ENCODE measurements around the gene HSD3B7.
"Not testable (repeated sequence)": the region's sequence is repeated elsewhere in the genome, so short reads cannot be mapped to it uniquely, and the experiment has no call there.

HSD3B7 gene

GRCh38 chr16:30984669-30985400 is at the start of gene HSD3B7:
HSD3B7 (plus strand) TSS chr16:30985207; CDS start chr16:30985659, 452 bp downstream.
- peak; percentile 48 to 57 for DNase-seq (ENCODE audit: low read depth in 2 of 2)

DNA sequence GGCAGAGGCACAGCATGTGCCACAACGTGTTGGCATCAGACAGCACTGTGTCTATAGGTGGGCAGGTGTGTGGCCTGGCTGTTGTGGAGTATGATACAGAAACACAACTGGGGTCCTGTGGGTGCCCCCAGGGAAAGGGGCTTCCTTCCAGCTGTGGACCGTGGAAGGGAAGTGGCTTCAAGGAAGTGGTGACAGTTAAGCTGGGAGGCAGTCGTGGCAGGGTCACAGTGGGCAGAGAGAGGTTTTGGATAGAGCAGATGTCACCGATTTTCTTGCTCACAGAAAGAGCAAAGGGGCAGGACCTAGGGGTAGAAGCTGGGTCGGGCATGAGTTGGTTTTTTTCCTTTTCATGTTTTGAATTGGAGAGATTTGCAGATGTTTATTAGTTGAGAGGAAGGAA is 47.3 kb upstream of the HSD3B7 start:
- no peak for DNase-seq (ENCODE audit: low read depth in 2 of 2)

DNA sequence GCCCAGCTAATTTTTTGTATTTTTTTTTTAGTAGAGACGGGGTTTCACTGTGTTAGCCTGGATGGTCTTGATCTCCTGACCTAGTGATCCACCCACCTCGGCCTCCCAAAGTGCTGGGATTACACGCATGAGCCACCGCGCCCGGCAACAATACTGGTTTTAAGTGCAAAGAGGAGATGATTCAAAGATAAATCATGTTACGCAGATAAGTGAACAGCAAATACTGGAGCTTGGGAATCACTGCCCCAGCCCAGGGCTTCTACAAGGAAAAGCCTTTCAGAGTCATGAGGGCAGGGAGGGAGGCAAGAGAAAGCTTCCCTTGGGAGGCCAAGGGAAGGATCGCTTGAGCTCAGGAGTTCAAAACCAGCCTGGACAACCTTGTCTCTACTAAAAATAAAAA is 45.4 kb upstream of the HSD3B7 start:
- not testable (repeated sequence) for DNase-seq (ENCODE audit: low read depth in 2 of 2)

DNA sequence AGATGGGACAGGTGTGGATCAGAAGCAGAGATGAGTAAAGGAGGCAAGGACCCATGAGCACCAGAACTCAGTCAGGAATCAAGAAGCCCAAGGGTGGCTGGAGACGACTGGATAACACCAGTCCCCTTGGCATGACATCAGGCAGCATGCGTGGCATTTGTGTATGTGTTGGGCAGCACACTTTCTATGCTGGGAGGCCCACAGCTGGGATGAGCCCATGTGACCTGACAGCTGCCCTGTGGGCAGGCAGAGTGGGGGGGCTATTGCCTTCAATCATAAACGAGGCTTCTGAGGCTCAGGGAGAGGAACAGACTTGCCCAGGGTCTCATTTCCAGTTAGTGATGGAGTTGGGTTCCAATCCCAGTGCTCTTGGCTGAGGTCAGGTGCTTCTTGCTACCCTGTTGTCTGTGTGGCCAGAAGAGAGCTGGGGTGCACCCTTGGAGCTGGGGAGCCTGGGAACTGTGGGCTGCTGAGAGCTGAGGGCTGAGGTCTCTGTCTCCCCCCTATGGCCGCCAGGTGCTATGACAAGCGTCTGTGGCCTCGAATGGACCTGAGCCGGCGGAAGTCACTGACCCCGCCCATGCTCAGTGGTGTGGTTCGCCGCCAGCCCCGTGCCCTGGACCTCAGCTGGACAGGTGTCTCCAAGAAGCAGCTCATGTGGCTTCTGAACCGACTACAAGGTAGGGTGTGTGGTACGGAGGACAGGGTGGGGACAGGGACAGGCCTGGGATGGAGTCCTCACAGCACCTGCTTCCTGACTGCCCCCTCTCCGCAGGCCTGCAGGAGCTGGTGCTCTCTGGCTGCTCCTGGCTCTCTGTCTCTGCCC is 43.2 kb upstream of the HSD3B7 start:
- no peak for DNase-seq (ENCODE audit: low read depth in 2 of 2)

- DNase-seq (ENCODE audit: low read depth in 2 of 2) = no peak
Measured at GRCh38 chr16:30942426-30942806, 42.6 kb upstream of the HSD3B7 start.

GRCh38 chr16:30944352-30944751 is 40.7 kb upstream of the HSD3B7 start:
- no peak for DNase-seq (ENCODE audit: low read depth in 2 of 2)

DNA sequence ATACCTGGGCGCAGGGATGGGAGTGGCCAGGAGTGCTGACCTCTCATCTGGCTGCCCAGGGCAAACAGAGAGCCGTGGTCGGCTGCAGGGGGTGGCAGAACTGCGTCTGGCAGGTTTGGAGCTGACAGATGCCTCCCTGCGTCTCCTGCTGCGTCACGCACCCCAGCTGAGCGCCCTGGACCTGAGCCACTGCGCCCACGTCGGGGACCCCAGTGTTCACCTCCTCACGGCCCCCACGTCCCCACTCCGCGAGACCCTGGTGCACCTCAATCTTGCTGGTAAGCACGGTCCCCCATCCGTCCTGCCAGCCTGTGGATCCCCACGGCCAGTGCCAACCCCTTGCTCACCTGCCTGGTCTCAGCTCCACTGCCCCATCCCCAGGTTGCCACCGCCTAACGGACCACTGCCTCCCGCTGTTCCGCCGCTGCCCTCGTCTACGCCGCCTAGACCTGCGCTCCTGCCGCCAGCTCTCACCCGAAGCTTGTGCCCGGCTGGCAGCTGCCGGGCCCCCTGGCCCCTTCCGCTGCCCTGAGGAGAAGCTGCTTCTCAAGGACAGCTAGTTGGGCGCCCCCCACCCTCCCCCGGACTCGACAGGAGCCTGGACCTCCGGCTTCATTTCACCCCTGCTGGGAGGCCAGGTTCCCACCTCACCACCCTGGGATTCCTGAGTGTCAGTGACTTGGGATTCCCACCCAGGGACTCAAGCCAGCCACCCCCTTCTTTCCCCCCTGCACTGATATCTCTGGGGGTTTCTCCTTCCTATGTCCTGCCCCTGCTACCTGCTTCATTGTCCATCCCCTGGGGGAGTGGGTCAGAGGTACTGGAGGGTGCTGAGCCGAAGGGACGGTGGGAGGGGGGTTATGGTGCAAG is 38.1 kb upstream of the HSD3B7 start:
- DNase-seq (ENCODE audit: low read depth in 2 of 2) = no peak

DNA sequence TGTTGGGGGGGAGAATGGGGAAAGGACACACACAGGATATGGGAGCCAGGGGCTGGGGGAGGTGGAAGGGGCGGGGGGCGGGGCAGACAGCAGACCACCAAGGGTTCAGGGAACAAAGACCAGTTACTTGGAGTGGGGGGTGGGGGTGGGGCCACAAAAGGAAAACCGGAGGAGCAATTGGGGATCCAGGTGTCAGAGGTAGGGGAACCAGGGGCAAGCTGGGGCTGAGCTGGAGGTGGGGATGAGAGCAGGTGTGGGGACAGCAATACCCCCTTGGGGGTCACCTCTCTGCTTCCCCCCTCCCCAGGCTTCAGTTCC is 37.5 kb upstream of the HSD3B7 start:
- DNase-seq (ENCODE audit: low read depth in 2 of 2) = no peak

- no peak for DNase-seq (ENCODE audit: low read depth in 2 of 2)
Measured at GRCh38 chr16:30947859-30948666, 36.9 kb upstream of the HSD3B7 start.

GRCh38 chr16:30948667-30949649 is 36.0 kb upstream of the HSD3B7 start, which contains the start of gene ORAI3:
ORAI3 (plus strand) TSS chr16:30949068; CDS start chr16:30949290, 222 bp downstream.
- no peak for DNase-seq (ENCODE audit: low read depth in 2 of 2)

GRCh38 chr16:30949650-30950515 is 35.1 kb upstream of the HSD3B7 start:
- DNase-seq (ENCODE audit: low read depth in 2 of 2) = no peak

DNA sequence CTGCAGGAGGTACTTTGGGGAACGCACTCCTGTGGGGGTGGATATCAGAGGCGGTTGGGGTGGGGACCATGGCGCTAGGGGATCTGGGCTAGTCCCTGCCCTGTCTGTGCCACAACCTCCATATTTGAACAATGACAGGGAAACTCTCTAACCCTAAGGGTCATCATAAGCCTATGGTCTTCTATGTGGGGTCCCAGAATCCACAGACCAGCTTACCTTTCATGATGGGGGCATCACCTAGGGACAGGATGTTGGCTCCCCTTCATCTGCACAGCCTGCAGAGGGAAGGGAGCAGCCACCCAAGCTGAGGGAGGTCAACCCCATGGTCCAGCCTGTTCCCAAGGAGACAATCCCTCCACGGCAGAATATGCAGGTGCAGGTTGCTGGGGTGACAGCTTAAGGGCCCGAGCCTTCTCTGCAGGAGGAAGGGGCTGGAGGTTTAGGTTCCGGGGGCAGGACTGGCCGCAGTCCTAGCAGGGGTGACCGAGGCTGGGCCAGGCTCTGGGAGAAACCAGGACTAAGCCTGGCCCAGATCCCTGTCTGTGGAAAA is 34.4 kb upstream of the HSD3B7 start:
- no peak for DNase-seq (ENCODE audit: low read depth in 2 of 2)

DNA sequence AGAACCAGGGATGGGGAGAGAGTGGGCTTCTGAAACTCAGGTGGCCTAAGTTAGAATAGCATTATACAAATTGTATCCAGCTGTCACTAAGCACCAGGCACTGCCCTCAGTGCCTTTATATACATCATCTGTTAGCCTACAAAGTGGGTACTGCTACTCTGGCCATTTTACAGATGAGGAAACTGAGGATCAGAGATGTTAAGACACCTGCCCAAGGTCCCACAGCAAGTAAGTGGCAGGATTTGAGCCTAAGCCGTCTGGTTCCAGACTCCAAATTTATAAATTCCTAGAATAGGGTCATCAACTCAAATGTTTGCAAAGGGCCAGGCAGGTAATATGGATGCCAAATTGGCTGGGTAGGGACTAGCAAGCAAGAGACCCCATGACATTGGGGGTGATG is 33.8 kb upstream of the HSD3B7 start:
- no peak for DNase-seq (ENCODE audit: low read depth in 2 of 2)

GRCh38 chr16:30951750-30952149 is 33.3 kb upstream of the HSD3B7 start:
- DNase-seq (ENCODE audit: low read depth in 2 of 2) = no peak

DNA sequence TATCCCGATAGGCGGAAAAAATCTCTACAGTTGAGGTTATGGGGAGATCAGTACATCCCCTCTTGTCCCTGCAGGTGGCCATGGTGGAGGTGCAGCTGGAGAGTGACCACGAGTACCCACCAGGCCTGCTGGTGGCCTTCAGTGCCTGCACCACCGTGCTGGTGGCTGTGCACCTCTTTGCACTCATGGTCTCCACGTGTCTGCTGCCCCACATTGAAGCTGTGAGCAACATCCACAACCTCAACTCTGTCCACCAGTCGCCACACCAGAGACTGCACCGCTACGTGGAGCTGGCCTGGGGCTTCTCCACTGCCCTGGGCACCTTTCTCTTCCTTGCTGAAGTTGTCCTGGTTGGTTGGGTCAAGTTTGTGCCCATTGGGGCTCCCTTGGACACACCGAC is 31.9 kb upstream of the HSD3B7 start:
- DNase-seq (ENCODE audit: low read depth in 2 of 2) = no peak

DNA sequence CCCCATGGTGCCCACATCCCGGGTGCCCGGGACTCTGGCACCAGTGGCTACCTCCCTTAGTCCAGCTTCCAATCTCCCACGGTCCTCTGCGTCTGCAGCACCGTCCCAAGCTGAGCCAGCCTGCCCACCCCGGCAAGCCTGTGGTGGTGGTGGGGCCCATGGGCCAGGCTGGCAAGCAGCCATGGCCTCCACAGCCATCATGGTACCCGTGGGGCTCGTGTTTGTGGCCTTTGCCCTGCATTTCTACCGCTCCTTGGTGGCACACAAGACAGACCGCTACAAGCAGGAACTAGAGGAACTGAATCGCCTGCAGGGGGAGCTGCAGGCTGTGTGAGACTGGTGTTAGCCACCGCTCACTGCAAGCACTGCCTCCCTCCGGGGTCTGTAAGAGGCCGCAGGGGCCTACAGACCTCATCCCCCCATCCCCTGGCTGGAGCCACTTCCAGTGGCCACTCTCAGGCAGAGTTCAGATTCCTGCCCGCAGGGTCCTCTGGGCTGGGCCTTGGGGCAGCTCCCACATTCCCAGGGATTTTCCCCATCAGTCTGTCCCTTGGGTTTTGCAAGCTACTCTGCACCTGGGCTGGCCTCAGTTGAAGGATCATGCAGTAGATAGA is 31.4 kb upstream of the HSD3B7 start:
- DNase-seq (ENCODE audit: low read depth in 2 of 2) = peak; percentile 20 to 27

GRCh38 chr16:30954993-30955392 is 30.0 kb upstream of the HSD3B7 start:
- DNase-seq (ENCODE audit: low read depth in 2 of 2) = no peak

Measured in stimulated activated CD8-positive, alpha-beta memory T cell treated with anti-CD3 and anti-CD28 coated beads, Interleukin-15, amount 100 ng/mL, for 4 hours (primary cell).